ENCODE results near the gene ADIPOR2.

DNA sequence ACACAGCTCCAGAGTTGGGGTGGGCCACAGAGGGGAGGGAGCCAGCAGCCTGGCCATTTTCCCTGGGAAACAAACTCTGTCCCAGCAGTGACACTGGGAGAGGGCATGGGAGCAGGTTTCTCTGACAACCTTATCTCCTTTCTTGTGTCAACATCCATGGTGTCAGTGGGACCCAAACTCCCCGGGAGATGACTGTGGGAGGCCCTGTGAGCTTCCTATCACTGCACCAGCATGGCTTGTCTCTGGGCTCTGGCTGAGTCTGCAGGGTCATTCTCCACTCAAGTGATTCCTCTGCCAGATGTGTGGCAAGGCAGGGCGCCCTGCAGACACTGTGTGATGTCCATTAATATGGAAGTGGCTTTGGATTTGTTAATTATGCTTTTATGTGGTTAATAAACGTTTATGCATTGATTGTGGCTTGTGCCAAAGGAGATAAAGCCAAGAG lies 139.6 kb downstream of the ADIPOR2 start:
- TF ChIP-seq CTCF (conservative IDR thresholded peaks at IDR 0.05; ENCODE audit: low read length) (no peak), EZH2phosphoT487 (IDR thresholded peaks at IDR 0.05; ENCODE audit: borderline replicate concordance, low read depth, low read length) (no peak)
